Measurements from ENCODE around the gene SSX2IP. TPM values are rescaled to one million over a fixed set of nuclear protein-coding genes. Genes with fewer than 3 reads are reported as not detected.

SSX2IP gene
- total RNA-seq, 6 donors from 2014 or later: 2.1 to 15.0 (median 5.4) TPM

- H3K4me1 ChIP-seq: peaks cover 4 to 21% (median 8%) of the 10 kb centered on the region in 4 donors
- DNase-seq: no peak
- ATAC-seq (ENCODE audit: low FRiP score in 2 of 2): no peak
- WGBS, 2 donors: 56 to 64% methylated on average over 2 of the region's 2 CpGs
- H3K9me3 ChIP-seq: peaks cover 0 to 11% (median 9%) of the 10 kb centered on the region in 4 donors
- H3K27ac ChIP-seq: no peak overlapping the region
- no peaks in the 10 kb centered on the region for H3K27me3 ChIP-seq
- H3K36me3 ChIP-seq: no peaks in the 10 kb centered on the region
- TF ChIP-seq POLR2AphosphoS5 (IDR thresholded peaks at IDR 0.05): no peak
- TF ChIP-seq CTCF (IDR thresholded peaks at IDR 0.05): no peak
- TF ChIP-seq POLR2A (IDR thresholded peaks at IDR 0.05): no peak
- TF ChIP-seq EP300 (IDR thresholded peaks at IDR 0.05): no peak
- no peak overlapping the region for H3K4me3 ChIP-seq
Observed at GRCh38 chr1:84617349-84617748, 72.9 kb downstream of the SSX2IP start.

GRCh38 chr1:84615790-84616189 lies 74.5 kb downstream of the SSX2IP start:
- DNase-seq (no peak), ATAC-seq (ENCODE audit: low FRiP score in 2 of 2) (no peak)
- no peak overlapping the region for H3K27ac ChIP-seq
- WGBS, 2 donors: 62 to 80% methylated on average over 1 of the region's 1 CpG
- no peak for TF ChIP-seq POLR2AphosphoS5 (IDR thresholded peaks at IDR 0.05)
- no peak for TF ChIP-seq POLR2A (IDR thresholded peaks at IDR 0.05)
- no peak for TF ChIP-seq EP300 (IDR thresholded peaks at IDR 0.05)
- no peak for TF ChIP-seq CTCF (IDR thresholded peaks at IDR 0.05)
- no peaks in the 10 kb centered on the region for H3K36me3 ChIP-seq
- H3K9me3 ChIP-seq: peaks cover 0 to 11% (median 9%) of the 10 kb centered on the region in 4 donors
- no peak overlapping the region for H3K4me3 ChIP-seq
- H3K27me3 ChIP-seq: no peaks in the 10 kb centered on the region
- H3K4me1 ChIP-seq: peaks cover 4 to 17% (median 8%) of the 10 kb centered on the region in 4 donors

GRCh38 chr1:84613887-84614286 lies 76.4 kb downstream of the SSX2IP start:
- Histone ChIP-seq H3K4me1 (peaks cover 0 to under 1% (median 0%) of the 10 kb centered on the region in 4 donors), H3K27me3 (no peaks in the 10 kb centered on the region), H3K9me3 (peaks cover 0 to 11% (median 9%) of the 10 kb centered on the region in 4 donors), H3K36me3 (no peaks in the 10 kb centered on the region), H3K27ac (no peak overlapping the region), H3K4me3 (no peak overlapping the region)
- 97 to 100% methylated on average over 2 of the region's 2 CpGs for WGBS, 2 donors
- ATAC-seq (ENCODE audit: low FRiP score in 2 of 2) (no peak), DNase-seq (no peak)
- TF ChIP-seq POLR2A (IDR thresholded peaks at IDR 0.05): no peak
- TF ChIP-seq POLR2AphosphoS5 (IDR thresholded peaks at IDR 0.05): no peak
- no peak for TF ChIP-seq EP300 (IDR thresholded peaks at IDR 0.05)
- TF ChIP-seq CTCF (IDR thresholded peaks at IDR 0.05): no peak

- H3K36me3 ChIP-seq: no peaks in the 10 kb centered on the region
Observed at GRCh38 chr1:84613026-84613425, 77.2 kb downstream of the SSX2IP start.

More at GRCh38 chr1:84613026-84613425, 77.2 kb downstream of the SSX2IP start:
- WGBS, 2 donors: 62 to 88% methylated on average over 2 of the region's 2 CpGs
- TF ChIP-seq CTCF (IDR thresholded peaks at IDR 0.05): no peak
- Histone ChIP-seq H3K4me3 (no peak overlapping the region), H3K9me3 (peaks cover 0 to 11% (median 9%) of the 10 kb centered on the region in 4 donors), H3K27me3 (no peaks in the 10 kb centered on the region), H3K27ac (no peak overlapping the region), H3K4me1 (no peaks in the 10 kb centered on the region)
- no peak for DNase-seq
- no peak for ATAC-seq (ENCODE audit: low FRiP score in 2 of 2)

Measured in upper lobe of left lung (tissue), 6 donors.